8988T (cell line): Measurements from ENCODE around the gene KCND3.

ENCODE experiments used
- DNase-seq: peaks from one replicate; pipeline ENCODE4 v3.0.0; 2011

The KCND3 gene

GRCh38 chr1:111878649-111879048 is 110.8 kb downstream of the KCND3 start:
- no peak for DNase-seq

GRCh38 chr1:111878091-111878490 is 111.4 kb downstream of the KCND3 start:
- no peak for DNase-seq

- no peak for DNase-seq
These were observed 112.8 kb downstream of the KCND3 start for GRCh38 chr1:111876631-111877030.

GRCh38 chr1:111875640-111876039 is 113.8 kb downstream of the KCND3 start:
- DNase-seq: no peak

GRCh38 chr1:111873460-111874030 is 115.9 kb downstream of the KCND3 start:
- no peak for DNase-seq

GRCh38 chr1:111870181-111870580 is 119.3 kb downstream of the KCND3 start:
- no peak for DNase-seq

- no peak for DNase-seq
These were observed 121.5 kb downstream of the KCND3 start for GRCh38 chr1:111867868-111868440.

GRCh38 chr1:111864862-111865261 is 124.6 kb downstream of the KCND3 start:
- DNase-seq: no peak

- no peak for DNase-seq
These were observed 126.1 kb downstream of the KCND3 start for GRCh38 chr1:111863401-111863800.

GRCh38 chr1:111862599-111862998 is 126.9 kb downstream of the KCND3 start:
- no peak for DNase-seq

- DNase-seq: no peak
These were observed 127.9 kb downstream of the KCND3 start for GRCh38 chr1:111861523-111861922.

GRCh38 chr1:111857194-111857651 is 132.2 kb downstream of the KCND3 start:
- DNase-seq: no peak

- DNase-seq: no peak
These were observed 132.9 kb downstream of the KCND3 start for GRCh38 chr1:111856411-111857185.

GRCh38 chr1:111855260-111855659 is 134.2 kb downstream of the KCND3 start:
- no peak for DNase-seq

- no peak for DNase-seq
These were observed 137.2 kb downstream of the KCND3 start for GRCh38 chr1:111852261-111852721.

- DNase-seq: no peak
These were observed 137.9 kb downstream of the KCND3 start for GRCh38 chr1:111851552-111851951.

GRCh38 chr1:111850109-111850508 is 139.4 kb downstream of the KCND3 start:
- DNase-seq: no peak

GRCh38 chr1:111848852-111849545 is 140.5 kb downstream of the KCND3 start:
- no peak for DNase-seq

- no peak for DNase-seq
These were observed 142.0 kb downstream of the KCND3 start for GRCh38 chr1:111847466-111847865.

- no peak for DNase-seq
These were observed 142.6 kb downstream of the KCND3 start for GRCh38 chr1:111846842-111847241.

- DNase-seq: no peak
These were observed 146.3 kb downstream of the KCND3 start for GRCh38 chr1:111843177-111843576.

GRCh38 chr1:111842411-111842810 is 147.1 kb downstream of the KCND3 start:
- no peak for DNase-seq

- DNase-seq: no peak
These were observed 147.7 kb downstream of the KCND3 start for GRCh38 chr1:111841746-111842145.

GRCh38 chr1:111841189-111841588 is 148.3 kb downstream of the KCND3 start:
- no peak for DNase-seq
